GM18511 (cell line): ENCODE measurements around the gene GNPTAB.
"Not testable (repeated sequence)": the region's sequence is repeated elsewhere in the genome, so short reads cannot be mapped to it uniquely, and the experiment has no call there.

ENCODE experiments used
- ATAC-seq: cut with Tn5 transposase; IDR thresholded peaks from one replicate; pipeline ENCODE4 v1.9.1; 2021; ENCODE audit warnings: mild to moderate bottlenecking, moderate library complexity; ENCODE audit not compliant: unreplicated experiment

Gene GNPTAB

GRCh38 chr12:101854747-101855146 lies 24.0 kb upstream of the GNPTAB start:
- ATAC-seq: peak; percentile 56

DNA sequence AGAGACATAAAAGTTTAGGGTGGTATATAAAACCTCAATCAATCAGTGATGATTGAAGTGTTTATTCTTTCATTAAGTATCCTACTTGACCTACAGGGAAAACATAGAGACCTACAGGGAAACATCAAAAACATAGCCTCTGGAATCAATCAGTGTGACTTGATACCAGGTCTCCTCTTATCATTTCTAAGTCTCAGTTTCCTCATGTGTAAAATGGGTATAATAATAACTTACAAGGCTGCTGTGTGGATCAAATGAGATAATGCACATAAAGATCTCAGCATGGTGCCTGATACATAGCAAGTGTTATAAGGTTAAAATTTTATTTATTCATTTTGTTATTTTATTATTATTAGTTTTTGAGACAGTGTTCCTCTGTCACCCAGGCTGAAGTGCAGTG lies 22.2 kb upstream of the GNPTAB start:
- ATAC-seq: no peak

DNA sequence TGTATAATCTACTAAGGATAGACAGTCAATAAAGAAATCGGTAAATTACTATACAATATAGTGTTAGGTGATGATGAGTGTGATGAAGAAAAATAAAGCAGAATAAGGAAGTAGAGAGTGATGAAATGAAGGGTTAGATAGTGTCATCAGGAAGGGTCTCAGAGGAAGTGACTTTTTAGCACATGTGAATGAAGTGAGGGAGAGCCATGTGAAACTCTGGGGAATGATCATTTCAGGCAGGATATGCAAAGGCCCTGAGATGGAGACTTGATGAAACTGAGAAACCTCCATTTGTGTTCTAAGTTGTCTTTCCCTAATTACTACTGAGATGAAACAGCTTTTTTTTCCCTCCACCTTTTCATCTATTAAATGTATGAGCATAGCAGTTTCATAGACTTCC lies 19.4 kb upstream of the GNPTAB start:
- ATAC-seq: no peak

GRCh38 chr12:101847325-101847724 lies 16.6 kb upstream of the GNPTAB start:
- no peak for ATAC-seq

DNA sequence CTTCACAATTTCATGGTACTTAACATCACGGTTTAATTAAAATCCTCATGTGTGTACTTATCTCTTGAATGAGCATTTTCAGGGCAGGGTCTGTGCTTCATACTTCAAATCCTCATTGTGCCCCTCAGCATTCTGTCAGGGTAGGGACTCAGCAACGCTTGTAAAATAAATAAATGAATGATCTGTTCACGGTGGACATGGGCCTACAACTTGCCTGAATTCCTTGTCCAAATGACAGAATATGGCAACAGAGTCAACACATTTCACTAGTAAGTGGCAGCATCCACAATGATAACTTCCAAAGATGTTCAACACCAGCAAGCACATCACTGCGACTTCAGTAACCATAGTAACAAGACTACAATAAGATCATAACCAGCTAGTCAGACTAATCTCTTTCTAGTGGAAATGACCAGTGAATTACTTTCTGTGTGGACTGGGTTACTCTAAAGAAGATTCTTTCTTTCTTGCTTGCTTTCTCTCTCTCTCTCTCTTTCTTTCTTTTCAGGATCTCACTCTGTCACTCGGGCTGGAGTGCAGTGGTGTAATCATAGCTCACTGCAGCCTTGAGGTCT lies 14.5 kb upstream of the GNPTAB start:
- no peak for ATAC-seq

- ATAC-seq: no peak
Observed at GRCh38 chr12:101841069-101841468, 10.3 kb upstream of the GNPTAB start.

- ATAC-seq: peak; percentile 60
Observed at GRCh38 chr12:101839324-101840283, 8.8 kb upstream of the GNPTAB start.

- peak; percentile 82 for ATAC-seq
Observed at GRCh38 chr12:101838628-101839323, 8.0 kb upstream of the GNPTAB start.

DNA sequence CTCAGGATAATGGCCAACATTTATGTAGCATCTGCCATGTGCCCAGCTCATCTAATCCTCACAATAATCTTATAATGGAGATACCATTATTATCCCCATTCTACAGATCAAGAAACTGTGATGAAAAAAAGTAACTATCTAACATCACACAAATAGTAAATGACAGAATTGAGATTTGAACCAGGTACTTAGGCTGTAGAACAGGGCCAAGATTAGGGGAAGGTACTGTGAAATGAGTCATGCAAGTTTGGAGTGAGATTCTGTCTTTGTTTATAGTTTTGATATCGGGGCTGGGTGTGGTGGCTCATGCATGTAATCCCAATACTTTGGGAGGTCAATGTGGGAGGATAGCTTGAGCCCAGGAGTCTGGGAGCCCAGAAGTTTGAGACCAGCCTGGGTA lies 1.3 kb upstream of the GNPTAB start:
- no peak for ATAC-seq

DNA sequence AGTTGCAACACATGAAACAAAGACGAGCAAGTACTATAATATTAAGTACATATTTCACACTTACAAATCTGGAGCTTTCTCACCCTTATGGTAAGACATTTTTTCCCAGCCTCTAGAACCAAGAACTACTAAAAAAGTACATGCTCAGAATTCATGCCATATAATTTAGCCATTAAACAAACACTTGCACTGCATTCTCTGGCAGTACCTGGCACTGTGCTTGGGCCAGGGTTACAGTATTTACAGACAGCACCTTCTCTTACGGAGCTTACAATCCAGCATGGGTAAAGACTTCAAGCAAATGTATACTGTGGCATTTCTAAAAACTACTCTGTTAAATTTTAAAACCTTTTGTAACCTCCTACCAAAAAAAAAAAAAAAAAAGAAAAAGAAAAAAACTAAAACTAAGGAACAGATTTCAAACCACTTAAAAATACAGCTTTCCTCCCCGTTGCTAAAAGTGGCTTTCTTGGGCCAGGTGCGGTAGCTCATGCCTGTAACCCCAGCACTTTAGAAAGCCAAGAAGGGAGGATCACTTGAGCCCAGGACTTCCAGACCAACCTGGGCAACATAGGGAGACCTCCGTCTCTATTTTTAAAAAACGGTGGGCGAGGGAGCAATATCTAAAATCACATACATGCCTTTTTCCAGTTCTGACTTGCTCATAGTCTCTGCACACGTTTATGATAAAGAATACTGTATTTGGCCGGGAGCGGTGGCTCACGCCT lies 956 bp downstream of the GNPTAB start:
- ATAC-seq: no peak

- ATAC-seq: no peak
Observed at GRCh38 chr12:101828463-101829196, 2.1 kb downstream of the GNPTAB start.

DNA sequence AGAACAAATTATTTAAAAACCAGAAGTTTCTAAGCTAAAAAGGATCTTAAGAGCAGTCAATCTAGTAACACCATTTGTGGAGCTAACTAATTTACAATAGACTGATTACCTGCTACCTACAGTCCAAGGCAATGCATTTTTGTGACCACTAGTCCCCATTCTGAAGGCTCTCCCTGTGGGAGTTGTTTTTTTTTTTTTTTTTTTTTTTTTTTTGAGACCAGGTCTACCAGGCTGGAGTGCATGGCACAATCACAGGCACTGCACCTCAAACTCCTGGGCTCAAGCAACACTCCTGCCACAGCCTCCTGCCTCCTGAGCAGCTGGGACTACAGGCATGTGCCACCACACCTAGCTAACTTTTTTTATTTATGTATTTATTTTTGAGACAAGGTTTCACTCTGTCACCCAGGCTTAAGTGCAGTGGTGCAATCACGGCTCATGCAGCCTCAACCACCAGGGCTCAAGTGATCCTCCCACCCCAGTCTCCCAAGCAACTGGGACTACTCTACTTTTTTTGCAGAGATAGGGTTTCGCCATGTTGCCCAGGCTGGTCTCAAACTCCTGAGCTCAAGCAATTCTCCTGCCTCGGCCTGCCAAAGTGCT lies 3.9 kb downstream of the GNPTAB start:
- no peak for ATAC-seq

DNA sequence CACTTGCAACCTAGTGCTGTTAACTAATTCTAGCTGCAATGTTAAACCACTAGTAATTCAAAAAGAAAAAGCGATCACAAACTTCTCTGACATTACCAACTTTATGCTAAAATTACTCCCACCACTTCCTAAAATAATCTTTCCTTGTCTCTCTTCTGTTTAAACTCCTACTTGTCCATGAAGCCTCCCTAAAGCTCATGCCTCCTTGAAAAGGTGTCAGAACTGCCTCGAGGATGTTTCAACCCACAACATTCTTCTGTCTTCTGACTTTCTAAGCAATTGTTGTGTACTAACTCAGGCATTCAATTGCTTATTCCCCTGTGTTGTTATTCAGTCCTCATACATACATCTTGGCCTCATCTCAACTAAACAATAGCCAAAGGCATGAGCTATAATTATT lies 5.9 kb downstream of the GNPTAB start:
- ATAC-seq: no peak

- peak; percentile 83 for ATAC-seq
Observed at GRCh38 chr12:101823891-101824290, 6.9 kb downstream of the GNPTAB start.

DNA sequence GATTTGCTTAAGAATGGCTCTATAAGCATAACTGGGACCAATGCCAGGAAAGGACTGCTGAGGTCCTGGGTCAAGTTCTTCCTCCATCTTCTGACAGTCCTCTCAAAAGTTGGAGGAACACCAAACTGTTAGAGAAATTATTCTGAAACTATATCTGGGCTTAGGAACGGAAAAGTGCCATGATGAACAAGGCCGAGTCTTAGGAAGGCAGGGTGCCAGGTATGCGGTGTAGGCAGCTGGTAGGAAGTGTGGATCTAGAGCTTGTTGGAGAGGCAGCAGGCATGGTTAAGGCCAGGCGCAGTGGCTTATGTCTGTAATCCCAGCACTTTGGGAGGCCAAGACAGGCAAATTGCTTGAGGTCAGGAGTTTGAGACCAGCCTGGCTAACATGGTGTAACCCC lies 7.7 kb downstream of the GNPTAB start:
- ATAC-seq: no peak

GRCh38 chr12:101819467-101819866 lies 11.3 kb downstream of the GNPTAB start:
- peak; percentile 73 for ATAC-seq

- not testable (repeated sequence) for ATAC-seq
Observed at GRCh38 chr12:101818689-101819088, 12.1 kb downstream of the GNPTAB start.

GRCh38 chr12:101813117-101813516 lies 17.6 kb downstream of the GNPTAB start:
- no peak for ATAC-seq

DNA sequence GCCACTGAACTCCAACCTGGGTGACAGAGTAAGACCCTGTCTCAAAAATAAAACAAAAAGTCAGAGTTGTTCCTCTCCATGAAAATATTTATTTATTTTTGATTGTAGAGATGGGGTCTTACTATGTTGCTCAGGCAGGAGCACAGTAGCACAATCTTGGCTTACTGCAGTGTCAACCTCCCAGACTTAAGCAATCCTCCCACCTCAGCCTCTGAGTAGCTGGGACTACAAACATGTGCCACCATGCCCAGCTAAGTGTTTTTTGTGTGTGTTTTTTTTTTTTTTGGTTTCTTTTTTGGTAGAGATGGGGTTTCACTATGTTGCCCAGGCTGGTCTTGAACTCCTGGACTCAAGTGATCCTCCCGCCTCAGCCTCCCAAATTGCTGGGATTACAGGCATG lies 18.0 kb downstream of the GNPTAB start:
- ATAC-seq: not testable (repeated sequence)

- not testable (repeated sequence) for ATAC-seq
Observed at GRCh38 chr12:101811342-101811741, 19.4 kb downstream of the GNPTAB start.
